Gastrocnemius medialis (tissue), 4 donors: ENCODE results near the gene ACADM.

ENCODE experiments used
- POLR2A ChIP-seq, 2 donors: fragments of 450-650 bp; IDR thresholded peaks; one replicate each; pipeline ENCODE4 v1.6.1; 2017; ENCODE audit warnings: antibody characterized with exemption in 2 of 2, mild to moderate bottlenecking in 2 of 2, moderate library complexity in 2 of 2
- TF ChIP-seq, protein P1 (sequence below), 5 experiments: fragments of 450-650 bp in 3 of 5; fragments of 200-600 bp in 2 of 5; sonication (generic) in 2 of 5; IDR thresholded peaks in 4 of 5; conservative IDR thresholded peaks in 1 of 5; 1 replicate in 4 of 5; 2 replicates in 1 of 5; pipeline ENCODE4 v1.5.1; 2016 to 2019; ENCODE audit warnings: antibody characterized with exemption in 5 of 5, mild to moderate bottlenecking in 3 of 5, moderate library complexity in 3 of 5

GRCh38 chr1:75794382-75794781 lies 69.9 kb downstream of the ACADM start:
- TF ChIP-seq, protein P1, sequence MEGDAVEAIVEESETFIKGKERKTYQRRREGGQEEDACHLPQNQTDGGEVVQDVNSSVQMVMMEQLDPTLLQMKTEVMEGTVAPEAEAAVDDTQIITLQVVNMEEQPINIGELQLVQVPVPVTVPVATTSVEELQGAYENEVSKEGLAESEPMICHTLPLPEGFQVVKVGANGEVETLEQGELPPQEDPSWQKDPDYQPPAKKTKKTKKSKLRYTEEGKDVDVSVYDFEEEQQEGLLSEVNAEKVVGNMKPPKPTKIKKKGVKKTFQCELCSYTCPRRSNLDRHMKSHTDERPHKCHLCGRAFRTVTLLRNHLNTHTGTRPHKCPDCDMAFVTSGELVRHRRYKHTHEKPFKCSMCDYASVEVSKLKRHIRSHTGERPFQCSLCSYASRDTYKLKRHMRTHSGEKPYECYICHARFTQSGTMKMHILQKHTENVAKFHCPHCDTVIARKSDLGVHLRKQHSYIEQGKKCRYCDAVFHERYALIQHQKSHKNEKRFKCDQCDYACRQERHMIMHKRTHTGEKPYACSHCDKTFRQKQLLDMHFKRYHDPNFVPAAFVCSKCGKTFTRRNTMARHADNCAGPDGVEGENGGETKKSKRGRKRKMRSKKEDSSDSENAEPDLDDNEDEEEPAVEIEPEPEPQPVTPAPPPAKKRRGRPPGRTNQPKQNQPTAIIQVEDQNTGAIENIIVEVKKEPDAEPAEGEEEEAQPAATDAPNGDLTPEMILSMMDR (IDR thresholded peaks at IDR 0.05 in 4 of 5, conservative IDR thresholded peaks at IDR 0.05 in 1 of 5) = no peak
- TF ChIP-seq POLR2A (IDR thresholded peaks at IDR 0.05) = no peak
